GM19372 (cell line): ENCODE results near the gene HBA2.
"Not testable (repeated sequence)": the region's sequence is repeated elsewhere in the genome, so short reads cannot be mapped to it uniquely, and the experiment has no call there.

Experiments
- ATAC-seq: cut with Tn5 transposase; IDR thresholded peaks from one replicate; pipeline ENCODE4 v1.9.1; 2021; ENCODE audit warnings: mild to moderate bottlenecking, low read depth, moderate library complexity; ENCODE audit not compliant: unreplicated experiment

Gene HBA2

DNA sequence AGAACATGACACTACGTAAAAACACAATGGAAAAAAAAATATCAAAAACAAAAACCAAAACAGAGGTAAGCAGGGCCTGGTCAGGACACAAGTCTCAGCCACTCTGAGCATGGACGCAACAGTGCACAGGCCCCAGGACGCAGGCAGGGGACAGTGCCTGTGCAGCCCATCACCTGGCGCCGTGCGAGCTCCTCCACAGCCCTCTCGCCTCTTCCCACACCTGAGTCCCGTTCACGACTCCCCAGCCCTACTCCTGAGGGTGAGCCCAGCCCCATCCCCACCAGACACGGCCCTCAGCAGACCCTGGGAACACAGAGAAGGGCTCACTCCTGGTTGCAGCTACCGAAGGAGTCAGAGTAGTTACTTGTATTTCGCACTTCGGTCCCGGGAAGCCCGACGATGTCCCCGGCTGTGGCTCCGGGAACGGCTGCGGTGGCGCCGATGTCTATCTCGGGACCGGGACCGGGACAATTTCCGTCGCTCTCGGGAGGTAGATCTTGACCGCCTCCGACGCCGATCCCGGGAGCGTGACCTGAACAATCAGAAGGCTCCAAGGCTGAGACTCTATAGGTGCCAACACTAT lies 17.0 kb downstream of the HBA2 start:
- no peak for ATAC-seq

DNA sequence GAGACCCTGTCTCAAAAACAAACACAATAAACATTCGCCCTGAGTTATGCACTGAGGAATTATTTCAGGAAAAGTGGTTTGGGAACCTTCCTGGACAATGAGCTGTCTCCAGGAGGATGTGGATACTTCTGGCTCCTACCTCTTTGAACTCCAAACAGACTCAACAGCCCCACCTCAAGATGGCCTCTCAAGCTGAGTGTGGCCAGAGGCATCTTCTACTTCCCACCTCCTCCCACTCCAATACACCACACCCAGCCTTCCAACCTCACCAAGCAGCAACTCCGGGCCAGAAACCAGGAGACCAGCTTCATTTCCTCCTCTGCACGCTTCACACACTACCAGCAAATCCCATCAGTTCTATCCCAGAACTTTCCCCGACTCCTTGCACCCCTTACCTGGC lies 19.2 kb downstream of the HBA2 start:
- no peak for ATAC-seq

DNA sequence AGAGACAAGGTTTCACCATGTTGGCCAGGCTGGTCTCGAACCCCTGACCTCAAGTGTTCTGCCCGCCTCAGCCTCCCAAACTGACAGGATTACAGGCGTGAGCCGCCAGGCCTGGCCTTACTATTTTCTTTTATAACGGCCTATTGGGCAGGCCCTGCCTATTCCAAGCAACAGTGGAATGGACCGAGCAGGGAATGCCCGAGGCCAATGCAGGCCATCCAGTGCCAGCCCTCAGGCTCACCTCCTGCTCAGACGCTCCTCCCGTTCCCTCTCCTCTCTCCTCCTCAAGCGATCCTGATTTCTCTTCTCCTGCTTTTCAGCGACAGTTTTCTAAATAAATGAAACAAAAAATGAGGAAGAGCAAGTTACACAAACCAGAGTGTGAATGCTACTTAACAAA lies 20.0 kb downstream of the HBA2 start:
- ATAC-seq: no peak

DNA sequence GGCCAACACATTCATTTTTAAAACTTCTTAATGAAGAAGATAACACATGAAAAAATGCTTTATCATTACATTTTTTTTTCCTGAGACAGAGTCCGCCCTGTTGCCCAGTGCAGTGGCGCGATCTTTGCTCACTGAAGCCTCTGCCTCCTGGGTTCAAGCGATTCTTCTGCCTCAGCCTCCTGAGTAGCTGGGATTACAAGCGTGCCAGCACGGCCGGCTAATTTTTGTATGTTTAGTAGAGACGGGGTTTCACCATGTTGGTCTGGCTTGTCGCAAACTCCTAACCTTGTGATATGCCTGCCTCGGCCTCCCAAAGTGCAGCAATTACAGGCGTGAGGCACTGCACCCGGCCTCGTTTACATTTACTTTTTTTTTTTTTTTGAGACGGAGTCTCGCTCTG lies 20.8 kb downstream of the HBA2 start:
- no peak for ATAC-seq

DNA sequence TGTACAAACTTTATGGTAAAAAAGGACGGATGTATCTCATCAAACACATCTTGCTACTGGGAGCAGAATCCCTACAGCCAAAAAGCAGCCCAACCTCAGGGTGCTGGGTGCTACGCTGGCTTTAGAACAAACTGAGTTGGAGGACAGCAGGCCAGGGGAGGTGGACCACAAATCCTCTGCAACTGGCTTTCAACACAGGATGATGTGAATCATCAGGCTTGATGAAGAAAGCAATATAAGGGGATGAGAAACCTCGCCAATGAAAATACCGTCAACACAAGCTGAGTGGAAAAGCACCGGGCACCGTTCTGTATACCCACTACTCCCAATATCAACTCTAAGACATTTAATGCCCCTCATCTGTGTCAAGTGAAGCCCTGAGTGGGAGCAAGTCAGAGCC lies 21.8 kb downstream of the HBA2 start:
- no peak for ATAC-seq

DNA sequence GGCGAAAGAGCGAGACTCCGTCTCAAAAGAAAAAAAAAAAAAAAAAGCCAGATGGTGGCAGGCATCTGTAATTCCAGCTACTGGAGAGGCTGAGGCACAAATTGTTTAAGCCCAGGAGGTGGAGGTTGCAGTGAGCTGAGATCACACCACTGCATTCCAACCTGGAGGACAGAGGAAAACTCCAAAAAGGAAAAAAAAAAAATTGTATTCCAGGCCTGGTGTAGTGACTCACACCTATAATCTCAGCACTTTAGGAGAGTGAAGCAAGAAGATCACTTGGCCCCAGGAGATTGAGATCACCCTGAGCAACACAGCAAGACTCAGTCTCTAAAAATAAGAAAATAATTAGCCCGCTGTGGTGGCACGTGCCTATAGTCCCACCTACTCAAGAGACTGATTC lies 27.7 kb downstream of the HBA2 start:
- ATAC-seq: no peak

DNA sequence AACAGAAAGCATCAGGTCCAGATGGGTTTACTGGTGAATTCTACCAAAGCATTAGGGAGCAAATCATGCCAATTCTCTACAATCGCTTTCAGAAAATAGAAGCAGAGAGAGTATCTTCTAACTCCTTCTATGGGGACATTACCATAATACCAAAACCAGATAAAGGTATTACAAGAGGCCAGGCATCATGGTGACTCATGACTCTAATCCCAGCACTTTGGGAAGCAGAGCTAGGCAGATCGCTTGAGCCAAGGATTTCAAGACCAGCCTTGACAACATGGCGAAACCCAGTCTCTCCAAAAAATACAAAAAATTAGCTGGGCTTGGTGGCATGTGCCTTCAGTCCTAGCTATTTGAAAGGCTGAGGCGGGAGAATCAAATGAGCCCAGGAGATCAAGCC lies 30.6 kb downstream of the HBA2 start:
- no peak for ATAC-seq

DNA sequence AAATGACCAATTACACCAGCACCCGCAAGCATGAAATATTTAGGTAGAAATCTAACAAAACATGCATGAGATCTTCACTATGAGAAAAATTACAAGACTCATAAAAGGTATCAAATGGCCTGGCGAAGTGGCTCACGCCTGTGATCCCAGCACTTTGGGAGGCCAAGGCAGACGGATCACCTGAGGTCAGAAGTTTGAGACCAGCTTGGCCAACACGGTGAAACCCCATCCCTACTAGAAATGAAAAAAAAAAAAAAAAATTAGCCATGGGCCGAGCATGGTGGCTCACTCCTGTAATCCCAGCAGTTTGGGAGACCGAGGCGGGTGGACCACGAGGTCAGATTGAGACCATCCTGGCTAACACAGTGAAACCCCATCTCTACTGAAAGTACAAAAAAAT lies 31.4 kb downstream of the HBA2 start:
- ATAC-seq: not testable (repeated sequence)

DNA sequence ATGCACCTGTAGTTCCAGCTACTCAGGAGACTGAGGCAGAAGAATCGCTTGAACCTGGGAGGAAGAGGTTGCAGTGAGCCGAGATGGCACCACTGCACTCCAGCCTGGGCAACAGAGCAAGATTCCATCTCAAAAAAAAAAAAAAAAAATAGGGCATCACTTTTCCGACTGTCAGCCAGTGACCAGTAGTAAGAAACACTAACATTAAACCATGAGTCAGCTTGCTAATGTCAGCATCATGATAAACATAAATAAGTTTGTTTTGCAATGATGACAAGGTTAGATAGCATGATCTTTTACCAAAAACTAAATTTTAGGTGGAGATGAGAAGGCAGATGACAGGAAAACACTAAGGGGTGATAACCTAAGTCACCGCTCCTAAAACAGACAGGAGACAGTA lies 36.7 kb downstream of the HBA2 start:
- ATAC-seq: not testable (repeated sequence)

DNA sequence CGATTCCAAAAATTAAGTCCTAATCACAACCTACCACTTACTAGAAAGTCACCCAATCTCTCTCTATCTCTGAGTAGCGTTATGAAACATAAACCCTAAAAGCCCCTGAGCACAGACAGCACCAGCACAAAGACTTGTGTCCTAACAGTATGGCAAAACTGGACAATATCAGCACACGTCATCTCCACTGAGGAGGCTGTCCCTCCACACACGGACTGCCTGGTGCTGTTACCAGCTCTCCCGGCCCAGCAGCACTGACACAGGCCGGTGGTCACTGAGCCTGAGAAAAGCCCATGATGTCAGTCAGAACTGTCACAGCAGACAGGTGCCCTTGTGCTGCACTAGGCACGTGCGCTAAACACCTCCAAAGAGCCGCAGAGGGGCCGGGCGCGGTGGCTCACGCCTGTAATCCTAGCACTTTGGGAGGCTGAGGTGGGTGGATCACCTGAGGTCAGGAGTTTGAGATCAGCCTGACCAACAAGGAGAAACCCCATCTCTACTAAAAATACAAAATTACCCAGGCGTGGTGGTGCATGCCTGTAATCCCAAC lies 39.0 kb downstream of the HBA2 start:
- not testable (repeated sequence) for ATAC-seq

DNA sequence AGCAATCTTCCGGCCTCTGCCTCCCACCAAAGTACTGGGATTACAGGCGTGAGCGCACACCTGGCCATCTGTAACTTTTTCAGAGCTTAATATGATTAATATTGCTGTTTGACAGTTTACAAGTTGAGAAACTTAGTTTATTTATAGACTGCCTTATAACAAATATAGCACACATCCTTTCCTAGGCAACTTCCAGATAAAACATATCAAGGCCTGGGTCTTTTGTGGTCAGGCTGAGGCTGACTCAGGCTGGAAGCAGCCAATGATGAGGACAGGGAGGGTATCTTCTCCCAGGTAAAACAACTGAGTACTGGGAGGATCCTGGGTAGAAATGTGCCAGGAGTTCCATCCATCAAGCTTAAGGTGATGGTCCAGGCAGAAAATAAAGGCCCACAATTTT lies 40.3 kb downstream of the HBA2 start:
- ATAC-seq: no peak

DNA sequence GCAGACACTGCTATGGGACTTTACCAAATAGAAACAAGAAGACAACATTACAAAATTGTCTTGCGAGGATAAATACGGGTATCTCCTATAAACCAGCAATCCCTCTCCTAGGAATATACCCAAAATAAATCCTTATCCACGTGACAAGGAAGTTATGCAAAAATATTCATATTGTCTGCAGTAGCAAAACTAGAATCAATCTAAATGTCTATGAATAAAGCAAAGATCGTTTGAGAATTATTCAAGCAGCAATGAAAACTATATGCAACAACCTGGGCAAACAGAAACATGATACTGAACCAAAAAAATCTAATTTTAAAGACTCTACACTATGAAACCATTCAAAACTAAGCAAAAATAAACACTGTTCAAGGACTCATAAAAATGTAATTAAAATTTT lies 47.3 kb downstream of the HBA2 start:
- no peak for ATAC-seq
